ENCODE results near the gene RSU1. TPM values are rescaled to one million over a fixed set of nuclear protein-coding genes. Genes with fewer than 3 reads are reported as not detected.
A peak's percentile ranks its signal among the peaks of the same experiment; 100 is the strongest.

RSU1 gene
- total and polyA plus RNA-seq, 10 of the 15 experiments (the other 5 are each of a cell fraction or from before 2014, with no cell fraction given), result 49.2 to 139 (median 81.3) TPM

GRCh38 chr10:16585103-16585502 is 232.1 kb downstream of the RSU1 start (continued):
- TF ChIP-seq ATF3 (IDR thresholded peaks at IDR 0.05; ENCODE audit: borderline replicate concordance, extremely low read depth, low read depth, low read length), result no peak
- TF ChIP-seq E2F8 (IDR thresholded peaks at IDR 0.05; ENCODE audit: low read depth, partially characterized antibody), result no peak
- TF ChIP-seq IRF4 (IDR thresholded peaks at IDR 0.05; ENCODE audit: low read depth, low read length), result no peak
- TF ChIP-seq JUNB (IDR thresholded peaks at IDR 0.05), result peak; percentile 80
- TF ChIP-seq, protein P1, sequence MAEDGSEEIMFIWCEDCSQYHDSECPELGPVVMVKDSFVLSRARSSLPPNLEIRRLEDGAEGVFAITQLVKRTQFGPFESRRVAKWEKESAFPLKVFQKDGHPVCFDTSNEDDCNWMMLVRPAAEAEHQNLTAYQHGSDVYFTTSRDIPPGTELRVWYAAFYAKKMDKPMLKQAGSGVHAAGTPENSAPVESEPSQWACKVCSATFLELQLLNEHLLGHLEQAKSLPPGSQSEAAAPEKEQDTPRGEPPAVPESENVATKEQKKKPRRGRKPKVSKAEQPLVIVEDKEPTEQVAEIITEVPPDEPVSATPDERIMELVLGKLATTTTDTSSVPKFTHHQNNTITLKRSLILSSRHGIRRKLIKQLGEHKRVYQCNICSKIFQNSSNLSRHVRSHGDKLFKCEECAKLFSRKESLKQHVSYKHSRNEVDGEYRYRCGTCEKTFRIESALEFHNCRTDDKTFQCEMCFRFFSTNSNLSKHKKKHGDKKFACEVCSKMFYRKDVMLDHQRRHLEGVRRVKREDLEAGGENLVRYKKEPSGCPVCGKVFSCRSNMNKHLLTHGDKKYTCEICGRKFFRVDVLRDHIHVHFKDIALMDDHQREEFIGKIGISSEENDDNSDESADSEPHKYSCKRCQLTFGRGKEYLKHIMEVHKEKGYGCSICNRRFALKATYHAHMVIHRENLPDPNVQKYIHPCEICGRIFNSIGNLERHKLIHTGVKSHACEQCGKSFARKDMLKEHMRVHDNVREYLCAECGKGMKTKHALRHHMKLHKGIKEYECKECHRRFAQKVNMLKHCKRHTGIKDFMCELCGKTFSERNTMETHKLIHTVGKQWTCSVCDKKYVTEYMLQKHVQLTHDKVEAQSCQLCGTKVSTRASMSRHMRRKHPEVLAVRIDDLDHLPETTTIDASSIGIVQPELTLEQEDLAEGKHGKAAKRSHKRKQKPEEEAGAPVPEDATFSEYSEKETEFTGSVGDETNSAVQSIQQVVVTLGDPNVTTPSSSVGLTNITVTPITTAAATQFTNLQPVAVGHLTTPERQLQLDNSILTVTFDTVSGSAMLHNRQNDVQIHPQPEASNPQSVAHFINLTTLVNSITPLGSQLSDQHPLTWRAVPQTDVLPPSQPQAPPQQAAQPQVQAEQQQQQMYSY (CRISPR knock-in tag; IDR thresholded peaks at IDR 0.05), result no peak
- no peak for TF ChIP-seq BRCA1 (IDR thresholded peaks at IDR 0.05; ENCODE audit: low read depth, low read length)
- no peak for TF ChIP-seq KDM1A (IDR thresholded peaks at IDR 0.05; ENCODE audit: borderline replicate concordance)
- TF ChIP-seq, protein P2, sequence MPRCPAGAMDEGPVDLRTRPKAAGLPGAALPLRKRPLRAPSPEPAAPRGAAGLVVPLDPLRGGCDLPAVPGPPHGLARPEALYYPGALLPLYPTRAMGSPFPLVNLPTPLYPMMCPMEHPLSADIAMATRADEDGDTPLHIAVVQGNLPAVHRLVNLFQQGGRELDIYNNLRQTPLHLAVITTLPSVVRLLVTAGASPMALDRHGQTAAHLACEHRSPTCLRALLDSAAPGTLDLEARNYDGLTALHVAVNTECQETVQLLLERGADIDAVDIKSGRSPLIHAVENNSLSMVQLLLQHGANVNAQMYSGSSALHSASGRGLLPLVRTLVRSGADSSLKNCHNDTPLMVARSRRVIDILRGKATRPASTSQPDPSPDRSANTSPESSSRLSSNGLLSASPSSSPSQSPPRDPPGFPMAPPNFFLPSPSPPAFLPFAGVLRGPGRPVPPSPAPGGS (IDR thresholded peaks at IDR 0.05; ENCODE audit: borderline replicate concordance, insufficient read depth, low read depth, low read length, poor library complexity, severe bottlenecking), result peak; percentile 16
- no peak for TF ChIP-seq ZSCAN29 (IDR thresholded peaks at IDR 0.05)
- TF ChIP-seq FOS (IDR thresholded peaks at IDR 0.05; ENCODE audit: borderline replicate concordance, extremely low read depth, insufficient read length), result no peak
- TF ChIP-seq BCLAF1 (IDR thresholded peaks at IDR 0.05), result no peak
- TF ChIP-seq CEBPZ (IDR thresholded peaks at IDR 0.05; ENCODE audit: low read depth, low read length), result no peak
- no peak for TF ChIP-seq WRNIP1 (IDR thresholded peaks at IDR 0.05; ENCODE audit: borderline replicate concordance, low read depth, low read length)
- TF ChIP-seq, protein P3, sequence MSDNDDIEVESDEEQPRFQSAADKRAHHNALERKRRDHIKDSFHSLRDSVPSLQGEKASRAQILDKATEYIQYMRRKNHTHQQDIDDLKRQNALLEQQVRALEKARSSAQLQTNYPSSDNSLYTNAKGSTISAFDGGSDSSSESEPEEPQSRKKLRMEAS (IDR thresholded peaks at IDR 0.05; ENCODE audit: low read depth, low read length), result no peak
